Mesendoderm (in vitro differentiated cells): ENCODE data around the gene DAPK1.

Experiments
- DNase-seq: peaks from one replicate; pipeline ENCODE4 v3.0.0; 2013
- H2AK5ac ChIP-seq: 2 replicates; pipeline ENCODE4 v1.6.1; 2013; ENCODE audit warnings: low read length, inconsistent platforms
- H2BK120ac ChIP-seq: 2 replicates; pipeline ENCODE4 v1.6.1; 2013; ENCODE audit warnings: low read depth, mild to moderate bottlenecking, low read length, moderate library complexity, mixed read lengths
- H2BK15ac ChIP-seq: replicated peaks from 2 replicates; pipeline ENCODE4 v1.6.1; 2013; ENCODE audit warnings: low read depth, mild to moderate bottlenecking, moderate library complexity
- H2BK5ac ChIP-seq: 2 replicates; pipeline ENCODE4 v1.6.1; 2013; ENCODE audit warnings: low read length, inconsistent platforms
- H3K18ac ChIP-seq: 2 replicates; pipeline ENCODE4 v1.6.1; 2013; ENCODE audit warnings: mild to moderate bottlenecking, low read length, mixed read lengths
- H3K23ac ChIP-seq: one replicate; pipeline ENCODE4 v1.6.1; 2013; ENCODE audit warnings: low read length
- H3K27ac ChIP-seq: 2 replicates; pipeline ENCODE4 v1.5.1; 2013; ENCODE audit warnings: low read depth, mild to moderate bottlenecking, inconsistent platforms, low read length, moderate library complexity
- H3K27me3 ChIP-seq: 2 replicates; pipeline ENCODE4 v1.6.1; 2013; ENCODE audit warnings: low read length, control low read depth, mild to moderate bottlenecking, inconsistent platforms; ENCODE audit not compliant: insufficient read depth, poor library complexity
- H3K36me3 ChIP-seq: 2 replicates; pipeline ENCODE4 v1.6.1; 2013; ENCODE audit warnings: low read length, inconsistent platforms; ENCODE audit not compliant: control insufficient read depth, insufficient read depth
- H3K4ac ChIP-seq: one replicate; pipeline ENCODE4 v1.6.1; 2013; ENCODE audit warnings: low read depth, mild to moderate bottlenecking, low read length, moderate library complexity
- H3K4me1 ChIP-seq: 2 replicates; pipeline ENCODE4 v1.6.1; 2013; ENCODE audit warnings: low read depth, low read length, inconsistent platforms; ENCODE audit not compliant: control insufficient read depth
- H3K4me2 ChIP-seq: 2 replicates; pipeline ENCODE4 v1.6.1; 2013; ENCODE audit warnings: low read length
- H3K4me3 ChIP-seq: 2 replicates; pipeline ENCODE4 v1.5.1; 2013; ENCODE audit warnings: mild to moderate bottlenecking, low read length
- H3K56ac ChIP-seq: one replicate; pipeline ENCODE4 v1.6.1; 2013; ENCODE audit warnings: low read length
- H3K79me1 ChIP-seq: 2 replicates; pipeline ENCODE4 v1.6.1; 2013; ENCODE audit warnings: low read length, inconsistent platforms
- H3K79me2 ChIP-seq: 2 replicates; pipeline ENCODE4 v1.6.1; 2013; ENCODE audit warnings: mild to moderate bottlenecking, low read length; ENCODE audit not compliant: control insufficient read depth, insufficient read depth
- H3K9ac ChIP-seq: 2 replicates; pipeline ENCODE4 v1.6.1; 2013; ENCODE audit warnings: low read length, inconsistent platforms
- H4K5ac ChIP-seq: one replicate; pipeline ENCODE4 v1.6.1; 2013; ENCODE audit warnings: low read length
- H4K8ac ChIP-seq: one replicate; pipeline ENCODE4 v1.6.1; 2013; ENCODE audit warnings: low read depth, mild to moderate bottlenecking, control low read depth, low read length, moderate library complexity
- WGBS: extraction: QIAGEN DNeasy Blood & Tissue Kit; methylation state at CpG from one replicate; pipeline ENCODE4 v1.1.7; 2013; ENCODE audit warnings: low lambda C conversion rate, missing lambda C conversion rate; ENCODE audit not compliant: insufficient coverage; ENCODE audit errors: extremely low coverage; 5-methylcytosine and 5-hydroxymethylcytosine counted together

Gene DAPK1

DNA sequence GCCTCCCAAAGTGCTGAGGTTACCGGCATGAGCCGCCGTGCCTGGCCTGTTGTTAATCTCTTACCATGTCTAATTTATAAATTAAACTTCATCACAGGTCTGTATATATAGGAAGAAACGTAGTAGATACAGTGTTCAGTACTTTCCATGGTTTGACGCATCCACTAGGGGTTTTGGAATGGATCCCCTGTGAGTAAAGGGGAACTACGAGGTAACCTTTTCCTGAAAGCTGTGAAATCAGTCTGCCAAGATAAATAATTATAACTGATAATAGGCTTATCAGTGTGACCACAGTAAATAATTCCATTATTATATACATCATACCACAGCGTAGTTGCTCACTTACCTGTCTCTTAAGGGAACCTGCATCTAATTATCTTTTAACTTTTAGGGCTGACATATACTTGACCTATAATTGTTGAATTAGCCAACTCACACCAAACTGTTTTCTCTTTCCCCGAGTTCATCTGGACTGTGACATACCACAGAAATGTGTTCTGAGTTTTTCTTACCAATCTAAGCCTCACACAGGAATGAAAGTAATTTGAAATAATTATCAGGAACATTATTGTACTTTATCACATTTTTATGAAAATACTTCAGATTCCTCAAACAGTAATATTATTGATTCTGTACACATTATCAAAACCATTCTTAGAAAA lies 42.9 kb downstream of the DAPK1 start:
- H3K18ac ChIP-seq: no peak overlapping the region
- no peak overlapping the region for H3K27ac ChIP-seq
- no peak overlapping the region for H2BK120ac ChIP-seq
- peaks cover 14% of the 10 kb centered on the region for H3K79me2 ChIP-seq
- H2BK15ac ChIP-seq: no peak overlapping the region
- H2AK5ac ChIP-seq: no peak overlapping the region
- no peak for DNase-seq
- H3K4ac ChIP-seq: no peak overlapping the region
- no peak overlapping the region for H3K4me2 ChIP-seq
- no peaks in the 10 kb centered on the region for H3K27me3 ChIP-seq
- H3K9ac ChIP-seq: no peak overlapping the region
- H2BK5ac ChIP-seq: no peak overlapping the region
- WGBS: no CpG with 5 or more reads among the region's 8 CpGs
- no peak overlapping the region for H4K5ac ChIP-seq
- no peak overlapping the region for H3K4me3 ChIP-seq
- H3K23ac ChIP-seq: no peak overlapping the region
- H3K79me1 ChIP-seq: peaks cover 12% of the 10 kb centered on the region
- H3K36me3 ChIP-seq: peaks cover 3% of the 10 kb centered on the region
- H4K8ac ChIP-seq: no peak overlapping the region
- peaks cover 3% of the 10 kb centered on the region for H3K4me1 ChIP-seq
- H3K56ac ChIP-seq: no peak overlapping the region

DNA sequence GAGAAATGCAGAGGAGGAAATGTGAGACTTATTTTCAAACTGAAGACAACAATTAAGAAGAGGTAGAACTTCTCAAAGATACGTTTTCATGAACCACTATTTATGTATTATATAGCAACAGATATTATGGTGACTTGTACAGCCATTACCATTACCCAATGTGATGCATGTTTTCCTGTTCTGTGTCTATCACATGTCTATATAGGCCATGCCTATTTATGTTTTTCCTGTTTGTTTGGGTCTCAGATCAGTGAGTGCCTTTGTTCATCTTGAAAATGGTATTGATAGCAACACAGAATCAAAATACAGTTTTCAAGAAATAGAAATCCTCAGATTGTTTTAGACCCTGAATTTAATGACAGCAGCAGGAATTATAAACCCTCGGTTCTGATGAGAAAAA lies 44.0 kb downstream of the DAPK1 start:
- no peak overlapping the region for H3K23ac ChIP-seq
- no peak overlapping the region for H4K5ac ChIP-seq
- peaks cover 3% of the 10 kb centered on the region for H3K36me3 ChIP-seq
- no peak overlapping the region for H3K18ac ChIP-seq
- no peak overlapping the region for H3K9ac ChIP-seq
- no peak overlapping the region for H2AK5ac ChIP-seq
- no peak overlapping the region for H3K4me2 ChIP-seq
- peaks cover 13% of the 10 kb centered on the region for H3K79me2 ChIP-seq
- no peak overlapping the region for H4K8ac ChIP-seq
- no peak overlapping the region for H3K56ac ChIP-seq
- H3K4ac ChIP-seq: no peak overlapping the region
- H3K4me3 ChIP-seq: no peak overlapping the region
- no peak overlapping the region for H3K27ac ChIP-seq
- H2BK120ac ChIP-seq: no peak overlapping the region
- H2BK5ac ChIP-seq: no peak overlapping the region
- no peak overlapping the region for H2BK15ac ChIP-seq
- WGBS: no CpG with 5 or more reads among the region's 2 CpGs
- peaks cover 14% of the 10 kb centered on the region for H3K79me1 ChIP-seq
- no peaks in the 10 kb centered on the region for H3K27me3 ChIP-seq
- no peak for DNase-seq
- H3K4me1 ChIP-seq: peaks cover 3% of the 10 kb centered on the region

DNA sequence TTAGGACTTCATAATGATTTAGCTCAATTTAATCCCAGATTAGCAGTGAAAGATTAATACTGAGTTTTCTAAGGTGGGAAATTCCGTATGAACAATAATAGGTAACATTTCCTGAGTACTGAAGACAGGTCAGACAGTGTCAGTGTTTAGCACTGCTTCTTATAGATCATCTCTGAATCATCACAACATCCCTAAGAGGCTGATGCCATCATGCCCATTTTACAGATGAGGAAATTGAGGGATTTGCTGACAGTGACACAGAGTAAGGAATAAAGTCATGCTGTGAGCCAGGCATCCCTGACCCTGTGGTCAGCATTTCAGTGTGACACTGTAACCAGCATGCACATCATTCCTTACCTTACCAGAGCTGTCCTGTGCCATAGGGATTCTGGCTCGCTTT lies 44.5 kb downstream of the DAPK1 start:
- peaks cover 13% of the 10 kb centered on the region for H3K79me1 ChIP-seq
- H3K18ac ChIP-seq: no peak overlapping the region
- no peak overlapping the region for H3K4me2 ChIP-seq
- H2AK5ac ChIP-seq: no peak overlapping the region
- H3K56ac ChIP-seq: no peak overlapping the region
- no peak overlapping the region for H4K5ac ChIP-seq
- H3K4me1 ChIP-seq: peaks cover 3% of the 10 kb centered on the region
- H3K27me3 ChIP-seq: no peaks in the 10 kb centered on the region
- no peak overlapping the region for H3K4me3 ChIP-seq
- H2BK15ac ChIP-seq: no peak overlapping the region
- H2BK120ac ChIP-seq: no peak overlapping the region
- H3K79me2 ChIP-seq: peaks cover 12% of the 10 kb centered on the region
- WGBS: no CpG with 5 or more reads among the region's 2 CpGs
- no peak for DNase-seq
- H3K23ac ChIP-seq: no peak overlapping the region
- H3K27ac ChIP-seq: no peak overlapping the region
- H2BK5ac ChIP-seq: no peak overlapping the region
- no peak overlapping the region for H3K9ac ChIP-seq
- H3K4ac ChIP-seq: no peak overlapping the region
- H3K36me3 ChIP-seq: peaks cover 3% of the 10 kb centered on the region
- H4K8ac ChIP-seq: no peak overlapping the region

DNA sequence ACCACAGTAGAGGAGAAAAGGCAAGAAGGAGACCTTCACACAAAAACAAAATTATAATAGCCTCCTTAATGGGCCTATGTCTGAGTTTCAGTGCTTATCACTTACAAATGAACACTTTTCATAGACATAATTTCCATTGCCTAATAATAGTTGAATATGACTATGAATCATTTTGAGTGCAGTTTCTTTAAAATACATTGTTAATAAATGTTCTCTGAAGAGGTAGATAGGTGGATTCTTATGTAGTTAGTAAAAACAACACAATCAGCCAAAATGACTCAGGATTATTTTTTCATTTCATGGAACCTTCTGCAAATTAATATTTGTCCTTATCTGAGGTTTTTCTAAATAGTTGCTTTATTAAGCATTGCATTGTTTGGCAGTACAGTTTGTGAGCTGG lies 45.6 kb downstream of the DAPK1 start:
- H3K27me3 ChIP-seq: no peaks in the 10 kb centered on the region

GRCh38 chr9:87545858-87546257 lies 48.2 kb downstream of the DAPK1 start:
- H3K56ac ChIP-seq: no peak overlapping the region
- H2BK120ac ChIP-seq: no peak overlapping the region
- H2AK5ac ChIP-seq: no peak overlapping the region
- no peak overlapping the region for H3K4me3 ChIP-seq
- no peak for DNase-seq
- H3K79me1 ChIP-seq: peaks cover 18% of the 10 kb centered on the region
- H3K4me2 ChIP-seq: no peak overlapping the region
- H3K27ac ChIP-seq: no peak overlapping the region
- peaks cover 18% of the 10 kb centered on the region for H3K79me2 ChIP-seq
- H2BK15ac ChIP-seq: no peak overlapping the region
- H3K36me3 ChIP-seq: peaks cover 2% of the 10 kb centered on the region
- H3K23ac ChIP-seq: no peak overlapping the region
- H2BK5ac ChIP-seq: no peak overlapping the region
- no peak overlapping the region for H3K18ac ChIP-seq
- H3K4me1 ChIP-seq: no peaks in the 10 kb centered on the region
- no peak overlapping the region for H3K4ac ChIP-seq
- no CpG with 5 or more reads among the region's 1 CpG for WGBS
- H3K9ac ChIP-seq: no peak overlapping the region
- no peak overlapping the region for H4K8ac ChIP-seq
- H4K5ac ChIP-seq: no peak overlapping the region
- no peaks in the 10 kb centered on the region for H3K27me3 ChIP-seq

More for the DNA sequence above, 45.6 kb downstream of the DAPK1 start:
- no peak overlapping the region for H3K9ac ChIP-seq
- peaks cover 11% of the 10 kb centered on the region for H3K79me2 ChIP-seq
- no peak overlapping the region for H3K23ac ChIP-seq
- no peak overlapping the region for H3K4me2 ChIP-seq
- H4K8ac ChIP-seq: no peak overlapping the region
- no peak overlapping the region for H4K5ac ChIP-seq
- H3K4me1 ChIP-seq: no peaks in the 10 kb centered on the region
- H2BK120ac ChIP-seq: no peak overlapping the region
- no peak for DNase-seq
- peaks cover 9% of the 10 kb centered on the region for H3K79me1 ChIP-seq
- H2BK15ac ChIP-seq: no peak overlapping the region
- no peak overlapping the region for H2BK5ac ChIP-seq
- no peak overlapping the region for H2AK5ac ChIP-seq
- H3K4me3 ChIP-seq: no peak overlapping the region
- H3K18ac ChIP-seq: no peak overlapping the region
- H3K4ac ChIP-seq: no peak overlapping the region
- no peak overlapping the region for H3K56ac ChIP-seq
- H3K36me3 ChIP-seq: peaks cover 2% of the 10 kb centered on the region
- no peak overlapping the region for H3K27ac ChIP-seq

GRCh38 chr9:87546704-87547103 lies 49.0 kb downstream of the DAPK1 start:
- no peaks in the 10 kb centered on the region for H3K4me1 ChIP-seq
- H2BK15ac ChIP-seq: no peak overlapping the region
- H2AK5ac ChIP-seq: no peak overlapping the region
- H3K18ac ChIP-seq: no peak overlapping the region
- no peak overlapping the region for H3K9ac ChIP-seq
- no peaks in the 10 kb centered on the region for H3K27me3 ChIP-seq
- no peak overlapping the region for H3K56ac ChIP-seq
- no peak overlapping the region for H4K8ac ChIP-seq
- H3K27ac ChIP-seq: no peak overlapping the region
- H3K4me2 ChIP-seq: no peak overlapping the region
- H2BK120ac ChIP-seq: no peak overlapping the region
- no peak overlapping the region for H3K23ac ChIP-seq
- no peak for DNase-seq
- H3K79me1 ChIP-seq: peaks cover 21% of the 10 kb centered on the region
- H3K79me2 ChIP-seq: peaks cover 19% of the 10 kb centered on the region
- peaks cover 2% of the 10 kb centered on the region for H3K36me3 ChIP-seq
- WGBS: no CpG with 5 or more reads among the region's 7 CpGs
- no peak overlapping the region for H3K4me3 ChIP-seq
- no peak overlapping the region for H4K5ac ChIP-seq
- H2BK5ac ChIP-seq: no peak overlapping the region
- no peak overlapping the region for H3K4ac ChIP-seq
